ENCODE data around the gene EFHD2.
"Not testable (repeated sequence)": the region's sequence is repeated elsewhere in the genome, so short reads cannot be mapped to it uniquely, and the experiment has no call there.

The EFHD2 gene

GRCh38 chr1:15411593-15412137 lies 2.0 kb downstream of the EFHD2 start:
- in situ Hi-C loops (cut with HindIII; ENCODE audit: low sequenced_read_pairs): loop anchor here (10.0 kb wide), 1 partner anchor 277 kb away; no protein-coding TSS in a partner anchor

GRCh38 chr1:15412175-15412800 lies 2.6 kb downstream of the EFHD2 start:
- in situ Hi-C loops (cut with HindIII; ENCODE audit: low sequenced_read_pairs): loop anchor here (10.0 kb wide), 1 partner anchor 277 kb away; no protein-coding TSS in a partner anchor

GRCh38 chr1:15412843-15413242 lies 3.2 kb downstream of the EFHD2 start:
- in situ Hi-C loops (cut with HindIII; ENCODE audit: low sequenced_read_pairs): loop anchor here (10.0 kb wide), 1 partner anchor 278 kb away; no protein-coding TSS in a partner anchor

GRCh38 chr1:15413563-15414444 lies 4.1 kb downstream of the EFHD2 start:
- in situ Hi-C loops (cut with HindIII; ENCODE audit: low sequenced_read_pairs): loop anchor here (10.0 kb wide), 1 partner anchor 279 kb away; no protein-coding TSS in a partner anchor

- in situ Hi-C loops (cut with HindIII; ENCODE audit: low sequenced_read_pairs): loop anchor here (10.0 kb wide), 1 partner anchor 280 kb away; no protein-coding TSS in a partner anchor
These were observed 4.8 kb downstream of the EFHD2 start for GRCh38 chr1:15414445-15414983.

GRCh38 chr1:15417059-15417934 lies 7.6 kb downstream of the EFHD2 start:
- in situ Hi-C loops (cut with HindIII; ENCODE audit: low sequenced_read_pairs): loop anchor here (10.0 kb wide), 1 partner anchor 282 kb away; no protein-coding TSS in a partner anchor

GRCh38 chr1:15418806-15419515 lies 9.3 kb downstream of the EFHD2 start:
- in situ Hi-C loops (cut with HindIII; ENCODE audit: low sequenced_read_pairs): loop anchor here (10.0 kb wide), 1 partner anchor 284 kb away; no protein-coding TSS in a partner anchor

GRCh38 chr1:15420853-15421465 lies 11.3 kb downstream of the EFHD2 start:
- in situ Hi-C loops (cut with HindIII; ENCODE audit: low sequenced_read_pairs): no loop called here

- in situ Hi-C loops (cut with HindIII; ENCODE audit: low sequenced_read_pairs): no loop called here
These were observed 13.2 kb downstream of the EFHD2 start for GRCh38 chr1:15422871-15423270.

GRCh38 chr1:15423355-15424077 lies 13.8 kb downstream of the EFHD2 start:
- in situ Hi-C loops (cut with HindIII; ENCODE audit: low sequenced_read_pairs): no loop called here

- in situ Hi-C loops (cut with HindIII; ENCODE audit: low sequenced_read_pairs): no loop called here
These were observed 14.5 kb downstream of the EFHD2 start for GRCh38 chr1:15424146-15424667.

- in situ Hi-C loops (cut with HindIII; ENCODE audit: low sequenced_read_pairs): no loop called here
These were observed 15.3 kb downstream of the EFHD2 start for GRCh38 chr1:15424981-15425380.

GRCh38 chr1:15425521-15425920 lies 15.8 kb downstream of the EFHD2 start:
- in situ Hi-C loops (cut with HindIII; ENCODE audit: low sequenced_read_pairs): no loop called here

GRCh38 chr1:15425958-15426357 lies 16.3 kb downstream of the EFHD2 start:
- in situ Hi-C loops (cut with HindIII; ENCODE audit: low sequenced_read_pairs): no loop called here

GRCh38 chr1:15426492-15427279 lies 17.0 kb downstream of the EFHD2 start:
- in situ Hi-C loops (cut with HindIII; ENCODE audit: low sequenced_read_pairs): no loop called here

GRCh38 chr1:15427280-15427666 lies 17.6 kb downstream of the EFHD2 start:
- in situ Hi-C loops (cut with HindIII; ENCODE audit: low sequenced_read_pairs): no loop called here

GRCh38 chr1:15428252-15428651 lies 18.6 kb downstream of the EFHD2 start:
- in situ Hi-C loops (cut with HindIII; ENCODE audit: low sequenced_read_pairs): not testable (repeated sequence)

All from endothelial cell of hepatic sinusoid (primary cell).